Anterior cingulate cortex (tissue), 58 donors: ENCODE measurements around the gene RPS27L.

Experiments used
- DNase-seq, 58 donors: peaks; one replicate each; lab custom pipeline; 2025; lab: John Stamatoyannopoulos, UW

The RPS27L gene

GRCh38 chr15:63155486-63155885 is 1.8 kb downstream of the RPS27L start:
- no peak for DNase-seq

- no peak for DNase-seq
Observed at GRCh38 chr15:63151665-63152064, 5.6 kb downstream of the RPS27L start.

- no peak for DNase-seq
Observed at GRCh38 chr15:63146684-63147083, 10.6 kb downstream of the RPS27L start.

- DNase-seq: no peak
Observed at GRCh38 chr15:63145426-63145825, 11.9 kb downstream of the RPS27L start.

DNA sequence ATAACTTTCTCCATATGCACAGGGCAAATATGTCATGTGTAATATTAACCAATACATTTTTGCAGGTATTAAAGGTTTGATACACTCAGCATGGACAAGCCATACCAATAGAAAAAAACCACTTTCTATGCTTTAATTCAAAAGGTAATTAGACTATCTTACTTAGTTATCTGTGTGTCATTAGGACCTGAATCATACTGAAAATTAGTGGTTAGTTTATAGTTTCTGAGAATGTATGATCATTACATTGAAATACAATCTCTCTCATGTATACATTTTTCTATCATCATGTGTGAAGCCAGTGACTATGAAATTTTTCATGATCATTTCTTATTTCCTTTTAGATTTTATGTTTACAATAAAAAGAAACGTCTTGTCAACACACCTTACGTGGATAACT is 16.3 kb downstream of the RPS27L start:
- no peak for DNase-seq

GRCh38 chr15:63136742-63137141 is 20.5 kb downstream of the RPS27L start:
- no peak for DNase-seq

- no peak for DNase-seq
Observed at GRCh38 chr15:63135804-63136203, 21.5 kb downstream of the RPS27L start.

DNA sequence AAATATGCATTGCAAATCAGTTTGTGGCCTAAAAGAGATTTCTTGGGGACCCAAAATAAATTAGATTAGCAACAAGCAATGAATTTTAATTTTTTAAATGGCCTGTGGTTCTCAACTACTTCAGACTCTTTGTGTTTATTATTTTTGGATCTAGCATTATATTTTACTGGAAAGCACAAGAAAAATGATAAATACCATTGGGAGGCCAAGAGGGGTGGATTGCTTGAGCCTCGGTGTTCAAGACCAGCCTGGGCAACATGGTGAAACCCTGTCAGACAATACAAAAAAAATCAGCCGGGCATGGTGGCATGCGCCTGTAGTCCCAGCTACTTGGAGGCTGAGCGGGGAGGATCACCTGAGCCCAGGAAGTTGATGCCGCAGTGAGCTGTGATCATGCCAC is 22.0 kb downstream of the RPS27L start:
- DNase-seq: no peak

DNA sequence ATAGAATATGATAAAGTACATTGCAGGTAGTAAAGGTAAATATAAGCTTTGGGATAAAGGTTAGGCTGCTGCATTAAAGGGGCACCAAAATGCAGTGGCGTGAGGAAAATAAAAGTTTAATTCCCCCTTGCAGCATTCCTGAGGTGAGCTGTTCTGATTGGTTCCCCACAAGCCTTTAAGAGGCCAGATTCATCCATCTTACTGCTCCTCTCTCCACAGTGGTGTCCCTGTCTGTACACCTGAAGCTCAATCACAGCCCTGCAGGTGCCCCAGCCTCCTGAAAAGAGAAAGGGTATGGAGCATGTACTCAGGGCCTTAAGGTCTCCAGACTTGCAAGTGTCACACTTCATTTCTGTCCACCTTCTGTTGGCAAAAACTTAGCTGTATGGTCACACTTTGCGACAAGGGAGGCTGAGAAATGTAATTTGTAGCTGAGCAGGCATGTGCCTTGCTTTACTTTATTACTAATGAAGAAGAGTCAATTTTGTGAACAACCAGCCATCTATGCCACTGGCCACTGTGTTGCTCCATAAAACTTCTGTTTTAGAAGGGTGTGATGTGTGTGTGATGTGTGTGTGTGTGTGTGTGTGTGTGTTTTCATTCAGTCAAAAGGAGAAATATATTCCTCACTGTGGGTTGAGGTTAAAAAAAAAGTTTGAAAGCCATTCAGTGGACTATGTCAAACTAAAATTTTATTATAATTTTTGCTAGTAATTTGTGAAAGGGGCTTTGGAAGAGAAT is 22.9 kb downstream of the RPS27L start:
- no peak for DNase-seq

GRCh38 chr15:63133786-63134185 is 23.5 kb downstream of the RPS27L start:
- DNase-seq: no peak

- no peak for DNase-seq
Observed at GRCh38 chr15:63126726-63127125, 30.6 kb downstream of the RPS27L start.

- DNase-seq: no peak
Observed at GRCh38 chr15:63124506-63124905, 32.8 kb downstream of the RPS27L start.

GRCh38 chr15:63122002-63122875 is 35.0 kb downstream of the RPS27L start:
- DNase-seq: peak; percentile 2 to 84 (median 62)

DNA sequence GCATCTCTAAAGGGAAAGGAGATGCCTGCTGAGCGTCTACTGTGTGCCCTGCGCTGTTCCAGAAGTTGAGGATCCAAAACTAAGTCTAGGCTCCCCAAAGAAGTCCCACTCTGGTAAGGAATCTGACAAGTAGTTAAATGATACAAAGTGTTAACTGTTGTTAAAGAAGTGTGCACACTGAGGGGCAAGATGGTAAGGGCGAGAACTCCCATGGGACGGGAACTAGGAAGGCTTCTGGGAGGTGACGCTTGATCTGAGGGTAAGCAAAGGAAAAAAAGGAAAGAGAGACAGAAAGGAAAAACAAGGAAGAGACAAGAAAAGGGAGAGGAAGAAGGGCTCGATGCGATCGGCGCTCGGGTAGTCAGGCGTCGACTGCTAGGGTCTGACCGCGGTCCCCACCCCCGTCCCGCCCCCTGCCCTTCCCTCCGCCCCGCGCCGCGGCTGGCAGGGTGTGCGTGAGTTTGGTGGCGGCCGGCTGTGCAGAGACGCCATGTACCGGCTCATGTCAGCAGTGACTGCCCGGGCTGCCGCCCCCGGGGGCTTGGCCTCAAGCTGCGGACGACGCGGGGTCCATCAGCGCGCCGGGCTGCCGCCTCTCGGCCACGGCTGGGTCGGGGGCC is 35.8 kb downstream of the RPS27L start, which contains the start of gene LACTB:
TSS of gene LACTB (plus strand) at position 480 of the 620 bp plus-strand sequence. CDS start at position 491, 11 bp downstream.
- peak; percentile 21 to 92 (median 82) for DNase-seq

GRCh38 chr15:63118854-63119253 is 38.4 kb downstream of the RPS27L start:
- no peak for DNase-seq

GRCh38 chr15:63114465-63114864 is 42.8 kb downstream of the RPS27L start:
- DNase-seq: no peak

- no peak for DNase-seq
Observed at GRCh38 chr15:63112871-63113270, 44.4 kb downstream of the RPS27L start.

DNA sequence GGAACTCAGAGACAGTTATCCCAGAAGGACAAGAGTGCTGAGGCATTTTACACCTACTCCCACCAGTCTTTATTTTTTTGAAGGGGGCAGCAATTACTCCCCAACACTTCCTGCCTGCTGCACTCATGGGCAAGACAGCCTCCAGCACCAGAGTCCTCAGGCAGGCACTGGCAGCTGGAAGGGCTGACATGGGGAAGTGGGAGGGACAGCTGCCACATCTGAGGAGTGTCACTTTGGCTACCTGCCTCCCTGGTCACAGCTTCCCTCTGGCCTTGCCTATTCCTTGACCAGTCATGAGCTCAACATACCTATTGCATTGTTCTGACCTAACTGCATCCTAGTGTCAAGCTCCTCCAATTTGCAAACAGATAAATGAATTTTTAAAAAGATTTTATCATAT is 45.8 kb downstream of the RPS27L start:
- no peak for DNase-seq

GRCh38 chr15:63110428-63111026 is 46.8 kb downstream of the RPS27L start:
- DNase-seq: no peak

DNA sequence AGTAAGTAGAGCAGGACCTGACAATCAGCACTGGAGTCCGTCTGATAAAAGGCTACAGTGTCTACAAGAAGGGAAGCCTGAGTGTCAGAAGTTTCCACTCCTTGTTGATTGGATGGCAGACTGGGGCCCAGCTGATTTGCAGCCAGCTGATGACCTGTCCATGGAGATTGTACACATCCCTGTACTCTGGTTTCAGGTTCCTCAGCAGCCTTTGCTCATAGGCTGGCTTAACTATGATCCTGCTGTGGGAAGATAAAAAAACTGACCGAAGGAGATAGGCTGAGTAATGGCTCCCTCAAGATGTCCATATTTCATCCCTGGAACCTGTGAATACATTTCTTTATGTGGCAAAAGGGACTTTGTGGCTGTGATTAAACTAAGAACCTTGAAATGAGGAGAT is 47.4 kb downstream of the RPS27L start:
- no peak for DNase-seq

GRCh38 chr15:63109498-63109897 is 47.8 kb downstream of the RPS27L start:
- DNase-seq: no peak
